Stimulated activated CD8-positive, alpha-beta memory T cell treated with anti-CD3 and anti-CD28 coated beads, Interleukin-4, amount 100 ng/mL, for 1 hour (primary cell): Measurements from ENCODE around the gene EYA4.

Experiments
- DNase-seq, 2 donors: peaks; one replicate each; pipeline ENCODE4 v3.0.0-alpha.2; 2020; ENCODE audit warnings: low read depth in 2 of 2, low spot score in 1 of 2

EYA4 gene

GRCh38 chr6:133343220-133343619 is 102.1 kb downstream of the EYA4 start:
- DNase-seq = no peak

GRCh38 chr6:133348846-133349245 is 107.7 kb downstream of the EYA4 start:
- DNase-seq = no peak

DNA sequence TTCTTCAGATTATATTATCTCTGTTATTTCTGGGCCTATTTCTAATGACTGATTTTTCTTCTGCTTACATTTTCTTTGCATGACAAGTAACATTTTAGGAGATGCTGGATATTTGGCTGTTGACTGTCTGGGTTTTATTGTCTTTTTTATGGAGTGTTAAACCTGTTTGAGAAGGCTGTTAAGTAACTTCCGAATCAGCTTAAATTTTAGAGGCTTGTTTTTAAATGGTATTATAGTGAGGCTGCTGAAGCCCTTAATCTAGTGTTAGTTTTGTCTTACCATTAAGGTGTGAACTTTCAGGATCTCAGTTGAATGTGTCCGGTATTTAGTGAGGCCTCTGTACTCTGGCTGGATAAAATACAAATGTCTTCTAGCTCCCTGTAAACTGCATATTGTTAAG is 109.8 kb downstream of the EYA4 start:
- no peak for DNase-seq

DNA sequence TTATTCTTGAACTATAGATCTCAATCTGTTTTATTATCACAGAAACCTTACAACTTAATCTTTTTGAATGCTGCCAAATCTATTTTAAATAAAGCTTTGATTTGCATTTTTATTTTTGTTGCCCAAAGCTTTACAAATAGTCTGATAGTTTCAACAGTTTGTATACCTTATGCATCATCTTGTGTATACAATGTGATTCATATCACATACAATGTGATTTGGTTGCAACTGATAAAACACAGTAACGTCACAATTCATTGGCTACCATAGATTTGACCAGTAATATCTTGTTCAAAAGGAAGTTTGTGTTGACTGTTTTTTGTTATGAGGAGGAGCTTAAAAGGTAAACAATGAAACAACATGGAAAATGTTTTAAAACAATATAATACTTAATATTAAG is 110.9 kb downstream of the EYA4 start:
- DNase-seq = no peak

GRCh38 chr6:133353061-133353460 is 111.9 kb downstream of the EYA4 start:
- no peak for DNase-seq

GRCh38 chr6:133355922-133356321 is 114.8 kb downstream of the EYA4 start:
- DNase-seq = no peak

- DNase-seq = no peak
Measured at GRCh38 chr6:133358574-133359150, 117.5 kb downstream of the EYA4 start.

GRCh38 chr6:133359256-133359655 is 118.1 kb downstream of the EYA4 start:
- DNase-seq = no peak

DNA sequence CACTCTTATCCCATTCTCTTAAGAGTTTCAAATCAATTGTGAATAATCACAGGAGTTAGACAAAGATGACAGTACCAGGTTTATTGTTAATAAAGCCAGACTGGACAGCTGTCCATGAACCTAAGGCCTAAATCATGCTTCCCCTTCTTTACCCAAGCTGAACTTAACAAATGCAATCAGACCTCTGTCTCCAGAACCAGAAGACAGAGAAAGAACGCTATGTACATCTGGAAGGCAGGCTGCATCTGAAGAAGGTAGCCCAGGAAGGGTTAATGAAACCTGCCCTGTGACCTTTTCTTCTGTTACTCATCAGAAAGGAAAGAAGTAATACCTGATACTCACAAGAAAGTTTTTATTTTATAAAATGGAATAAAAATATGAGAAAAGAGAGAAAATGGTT is 118.6 kb downstream of the EYA4 start:
- no peak for DNase-seq

- no peak for DNase-seq
Measured at GRCh38 chr6:133360194-133360593, 119.0 kb downstream of the EYA4 start.

DNA sequence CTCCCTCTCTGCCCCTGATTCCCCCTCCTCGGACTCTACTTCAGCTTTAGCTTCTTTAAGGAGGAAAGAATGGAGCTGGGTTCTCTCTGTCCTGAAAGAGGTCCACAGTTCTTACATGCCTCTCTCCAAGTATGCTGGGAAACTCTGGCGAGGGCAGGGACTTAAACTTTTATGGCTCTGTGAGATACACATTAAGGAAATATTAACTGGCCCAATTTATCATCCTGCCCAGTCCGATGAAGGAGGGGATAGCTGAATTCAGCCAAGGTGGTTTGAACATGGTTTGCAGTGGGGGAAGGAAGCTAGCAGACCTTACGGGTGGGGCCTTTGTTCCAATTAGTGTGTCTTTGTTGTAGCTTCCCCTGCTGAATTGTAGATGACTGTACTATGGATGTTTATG is 121.7 kb downstream of the EYA4 start:
- no peak for DNase-seq

GRCh38 chr6:133368664-133369063 is 127.5 kb downstream of the EYA4 start:
- no peak for DNase-seq

GRCh38 chr6:133369773-133370272 is 128.7 kb downstream of the EYA4 start:
- DNase-seq = no peak

- DNase-seq = no peak
Measured at GRCh38 chr6:133376743-133377142, 135.6 kb downstream of the EYA4 start.

GRCh38 chr6:133377219-133377618 is 136.1 kb downstream of the EYA4 start:
- no peak for DNase-seq

- no peak for DNase-seq
Measured at GRCh38 chr6:133380047-133380446, 138.9 kb downstream of the EYA4 start.

DNA sequence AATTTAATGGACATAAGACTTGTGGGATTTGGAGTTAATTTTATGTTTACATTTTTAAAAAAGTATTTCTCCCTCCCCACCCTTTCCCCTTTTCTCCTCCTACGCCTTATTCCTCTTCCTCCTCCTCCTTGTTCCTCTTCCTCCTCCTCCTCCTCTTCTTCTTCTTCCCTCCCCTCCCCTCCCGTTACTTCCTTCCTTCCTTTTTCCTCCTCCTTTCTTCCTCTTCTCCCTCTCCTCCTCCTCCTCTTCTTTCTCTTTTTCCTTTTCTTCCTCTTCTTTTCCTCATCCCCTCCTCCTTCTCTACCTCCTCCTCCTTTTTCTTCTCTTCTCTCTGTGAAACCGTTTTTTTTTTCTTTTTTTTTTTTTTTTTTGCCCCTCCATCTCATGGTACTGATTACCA is 139.6 kb downstream of the EYA4 start:
- DNase-seq = no peak

GRCh38 chr6:133388731-133389130 is 147.6 kb downstream of the EYA4 start:
- no peak for DNase-seq

- no peak for DNase-seq
Measured at GRCh38 chr6:133390168-133390567, 149.0 kb downstream of the EYA4 start.

- DNase-seq = no peak
Measured at GRCh38 chr6:133392015-133392414, 150.9 kb downstream of the EYA4 start.

DNA sequence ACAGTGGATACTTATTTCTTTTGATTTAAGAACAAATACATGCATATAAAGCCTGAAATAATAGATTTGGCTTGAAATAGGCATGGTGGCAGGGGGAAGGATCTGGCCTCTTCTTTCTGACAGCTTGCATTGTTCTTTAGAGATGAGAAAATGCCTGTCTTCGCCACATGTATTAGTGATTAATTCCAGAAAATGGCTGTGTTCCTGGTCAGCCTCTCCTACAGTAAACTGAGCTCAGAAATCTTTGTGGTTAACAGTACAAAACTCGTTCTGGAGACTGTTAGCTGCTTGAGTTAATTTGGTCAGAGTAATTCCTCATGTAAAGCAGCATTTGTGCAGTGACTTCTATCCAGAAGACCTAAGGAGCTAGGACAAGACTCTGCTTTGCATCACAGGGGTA is 151.5 kb downstream of the EYA4 start:
- DNase-seq = no peak

DNA sequence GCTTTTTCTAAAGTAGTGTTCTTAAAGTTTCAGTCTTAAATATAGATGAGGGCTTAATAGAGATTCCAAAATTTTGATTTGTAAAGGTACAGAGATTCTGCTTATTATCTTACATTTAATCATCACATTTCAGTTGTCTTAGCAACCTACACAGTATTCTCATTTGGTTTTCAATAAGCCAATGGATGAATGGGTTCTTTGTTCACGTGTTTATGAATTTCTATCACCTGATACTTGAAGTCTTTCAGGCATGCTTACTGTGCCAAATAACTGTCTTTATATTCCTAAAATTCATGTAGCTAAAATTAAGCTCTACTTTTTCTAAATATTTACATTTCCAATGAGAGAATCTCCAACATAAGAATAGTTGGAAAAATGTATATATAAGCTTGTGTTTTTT is 152.7 kb downstream of the EYA4 start:
- DNase-seq = no peak

DNA sequence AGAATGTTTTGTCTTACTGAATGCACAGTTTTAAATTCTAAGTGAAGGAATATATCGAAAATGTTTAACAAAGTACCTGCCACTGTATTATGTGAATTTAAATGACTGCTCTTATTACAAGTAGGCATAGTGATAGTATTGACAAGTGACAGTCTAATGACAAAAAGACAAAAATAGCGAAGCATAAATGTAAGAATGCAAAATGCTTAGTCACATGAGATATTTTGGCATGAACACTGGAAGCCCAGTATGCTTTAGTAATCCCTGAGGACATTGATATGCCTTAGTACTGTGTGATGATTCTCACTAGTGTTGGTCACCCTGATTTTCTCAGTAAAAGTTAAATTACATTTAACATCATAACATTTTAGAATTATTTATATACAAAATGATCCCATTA is 153.5 kb downstream of the EYA4 start:
- no peak for DNase-seq
